ENCODE data around the gene CAD. TPM values are rescaled to one million over a fixed set of nuclear protein-coding genes. Genes with fewer than 3 reads are reported as not detected.
A peak's percentile ranks its signal among the peaks of the same experiment; 100 is the strongest.
"Not testable (repeated sequence)": the region's sequence is repeated elsewhere in the genome, so short reads cannot be mapped to it uniquely, and the experiment has no call there.

CAD gene
- 10 to 100 TPM; 53.6 to 64.5 TPM for total RNA-seq

GRCh38 chr2:27217173-27218121, at the start of gene CAD:
CAD (plus strand) TSS chr2:27217369; CDS start chr2:27217552, 183 bp downstream.
- H3K4me3 Mint-ChIP-seq, result peak within 1 kb of the TSS; percentile 95 to 99
- peaks cover 55% of the 10 kb centered on the region for H3K4me1 Mint-ChIP-seq (ENCODE audit: low read depth)
- ATAC-seq (replicated peaks in 1 of 2) (peak; percentile 90 to 92), DNase-seq (peak; percentile 90)
- H3K9me3 Mint-ChIP-seq, result no peaks in the 10 kb centered on the region
- no peaks in the 10 kb centered on the region for H3K27me3 Mint-ChIP-seq (ENCODE audit: low read depth)
- H3K36me3 Mint-ChIP-seq (ENCODE audit: insufficient read depth in 2 of 2), result peaks cover 17 to 43% of the 10 kb centered on the region in 2 donors
- peak within 1 kb of the TSS; percentile 90 for H3K27ac Mint-ChIP-seq

GRCh38 chr2:27170581-27171337, 46.4 kb upstream of the CAD start:
- Mint-ChIP-seq H3K27me3 (ENCODE audit: low read depth) (peaks cover 17% of the 10 kb centered on the region), H3K36me3 (ENCODE audit: insufficient read depth in 2 of 2) (no peaks in the 10 kb centered on the region), H3K4me1 (ENCODE audit: low read depth) (no peaks in the 10 kb centered on the region), H3K9me3 (no peaks in the 10 kb centered on the region), H3K27ac (no peak overlapping the region), H3K4me3 (no peak overlapping the region)
- DNase-seq (no peak), ATAC-seq (replicated peaks in 1 of 2) (no peak)

- Mint-ChIP-seq H3K27me3 (ENCODE audit: low read depth) (peaks cover 17% of the 10 kb centered on the region), H3K9me3 (no peaks in the 10 kb centered on the region), H3K27ac (no peak overlapping the region), H3K4me3 (no peak overlapping the region), H3K36me3 (ENCODE audit: insufficient read depth in 2 of 2) (no peaks in the 10 kb centered on the region), H3K4me1 (ENCODE audit: low read depth) (no peaks in the 10 kb centered on the region)
- DNase-seq, result no peak
- ATAC-seq (replicated peaks in 1 of 2), result no peak
Measured at GRCh38 chr2:27171351-27171848, 45.8 kb upstream of the CAD start.

GRCh38 chr2:27174638-27175037, 42.5 kb upstream of the CAD start:
- no peak overlapping the region for H3K4me3 Mint-ChIP-seq
- no peaks in the 10 kb centered on the region for H3K4me1 Mint-ChIP-seq (ENCODE audit: low read depth)
- H3K9me3 Mint-ChIP-seq, result no peaks in the 10 kb centered on the region
- H3K36me3 Mint-ChIP-seq (ENCODE audit: insufficient read depth in 2 of 2), result no peaks in the 10 kb centered on the region
- no peak for ATAC-seq (replicated peaks in 1 of 2)
- DNase-seq, result no peak
- H3K27ac Mint-ChIP-seq, result no peak overlapping the region
- H3K27me3 Mint-ChIP-seq (ENCODE audit: low read depth), result peaks cover 22% of the 10 kb centered on the region

- no peaks in the 10 kb centered on the region for H3K36me3 Mint-ChIP-seq (ENCODE audit: insufficient read depth in 2 of 2)
Measured at GRCh38 chr2:27175330-27175729, 41.8 kb upstream of the CAD start.

GRCh38 chr2:27175781-27176180, 41.4 kb upstream of the CAD start:
- H3K4me1 Mint-ChIP-seq (ENCODE audit: low read depth); DNase-seq; H3K27ac Mint-ChIP-seq; H3K4me3 Mint-ChIP-seq; H3K9me3 Mint-ChIP-seq; H3K36me3 Mint-ChIP-seq (ENCODE audit: insufficient read depth in 2 of 2); ATAC-seq (replicated peaks in 1 of 2): not testable (repeated sequence)
- peaks cover 21% of the 10 kb centered on the region for H3K27me3 Mint-ChIP-seq (ENCODE audit: low read depth)

More at GRCh38 chr2:27175330-27175729, 41.8 kb upstream of the CAD start:
- H3K27me3 Mint-ChIP-seq (ENCODE audit: low read depth), result peaks cover 22% of the 10 kb centered on the region
- no peaks in the 10 kb centered on the region for H3K9me3 Mint-ChIP-seq
- no peak overlapping the region for H3K27ac Mint-ChIP-seq
- ATAC-seq (replicated peaks in 1 of 2) (no peak), DNase-seq (no peak)
- no peaks in the 10 kb centered on the region for H3K4me1 Mint-ChIP-seq (ENCODE audit: low read depth)
- H3K4me3 Mint-ChIP-seq, result no peak overlapping the region

- Mint-ChIP-seq H3K4me3 (no peak overlapping the region), H3K36me3 (ENCODE audit: insufficient read depth in 2 of 2) (no peaks in the 10 kb centered on the region), H3K9me3 (no peaks in the 10 kb centered on the region), H3K27ac (no peak overlapping the region), H3K4me1 (ENCODE audit: low read depth) (no peaks in the 10 kb centered on the region), H3K27me3 (ENCODE audit: low read depth) (peaks cover 29% of the 10 kb centered on the region)
- ATAC-seq (replicated peaks in 1 of 2), result no peak
- DNase-seq, result no peak
Measured at GRCh38 chr2:27177441-27178351, 39.5 kb upstream of the CAD start.

GRCh38 chr2:27178469-27178868, 38.7 kb upstream of the CAD start:
- Mint-ChIP-seq H3K27me3 (ENCODE audit: low read depth) (peaks cover 29% of the 10 kb centered on the region), H3K4me1 (ENCODE audit: low read depth) (no peaks in the 10 kb centered on the region), H3K9me3 (no peaks in the 10 kb centered on the region), H3K4me3 (no peak overlapping the region), H3K27ac (no peak overlapping the region), H3K36me3 (ENCODE audit: insufficient read depth in 2 of 2) (no peaks in the 10 kb centered on the region)
- ATAC-seq (replicated peaks in 1 of 2) (no peak), DNase-seq (no peak)

- H3K27ac Mint-ChIP-seq, result no peak overlapping the region
- no peak overlapping the region for H3K4me3 Mint-ChIP-seq
- DNase-seq (no peak), ATAC-seq (replicated peaks in 1 of 2) (no peak)
- H3K27me3 Mint-ChIP-seq (ENCODE audit: low read depth), result peaks cover 39% of the 10 kb centered on the region
- H3K4me1 Mint-ChIP-seq (ENCODE audit: low read depth), result no peaks in the 10 kb centered on the region
- no peaks in the 10 kb centered on the region for H3K36me3 Mint-ChIP-seq (ENCODE audit: insufficient read depth in 2 of 2)
- no peaks in the 10 kb centered on the region for H3K9me3 Mint-ChIP-seq
Measured at GRCh38 chr2:27179344-27180000, 37.7 kb upstream of the CAD start.

GRCh38 chr2:27182346-27182745, 34.8 kb upstream of the CAD start:
- no peak for ATAC-seq (replicated peaks in 1 of 2)
- H3K4me3 Mint-ChIP-seq, result no peak overlapping the region
- no peaks in the 10 kb centered on the region for H3K9me3 Mint-ChIP-seq
- no peak for DNase-seq
- H3K4me1 Mint-ChIP-seq (ENCODE audit: low read depth), result no peaks in the 10 kb centered on the region
- H3K36me3 Mint-ChIP-seq (ENCODE audit: insufficient read depth in 2 of 2), result no peaks in the 10 kb centered on the region
- H3K27ac Mint-ChIP-seq, result no peak overlapping the region
- peaks cover 52% of the 10 kb centered on the region for H3K27me3 Mint-ChIP-seq (ENCODE audit: low read depth)

GRCh38 chr2:27184115-27184514, 33.1 kb upstream of the CAD start:
- H3K27me3 Mint-ChIP-seq (ENCODE audit: low read depth), result peaks cover 50% of the 10 kb centered on the region
- H3K4me1 Mint-ChIP-seq (ENCODE audit: low read depth), result no peaks in the 10 kb centered on the region
- H3K9me3 Mint-ChIP-seq, result no peaks in the 10 kb centered on the region
- DNase-seq, result no peak
- ATAC-seq (replicated peaks in 1 of 2), result no peak
- no peak overlapping the region for H3K4me3 Mint-ChIP-seq
- no peak overlapping the region for H3K27ac Mint-ChIP-seq
- no peaks in the 10 kb centered on the region for H3K36me3 Mint-ChIP-seq (ENCODE audit: insufficient read depth in 2 of 2)

- Mint-ChIP-seq H3K9me3 (no peaks in the 10 kb centered on the region), H3K27ac (no peak overlapping the region), H3K27me3 (ENCODE audit: low read depth) (peaks cover 47% of the 10 kb centered on the region), H3K4me1 (ENCODE audit: low read depth) (no peaks in the 10 kb centered on the region), H3K4me3 (no peak overlapping the region), H3K36me3 (ENCODE audit: insufficient read depth in 2 of 2) (no peaks in the 10 kb centered on the region)
- DNase-seq (no peak), ATAC-seq (replicated peaks in 1 of 2) (no peak)
Measured at GRCh38 chr2:27185331-27186026, 31.7 kb upstream of the CAD start.

Data from activated T-cell treated with anti-CD3 and anti-CD28 coated beads, Interleukin-2, amount 50 U/mL, for 72 hours (primary cell).